MG63 (cell line): ENCODE measurements around the gene ATP6V0E1. TPM values are rescaled to one million over a fixed set of nuclear protein-coding genes. Genes with fewer than 3 reads are reported as not detected.
"Not testable (repeated sequence)": the region's sequence is repeated elsewhere in the genome, so short reads cannot be mapped to it uniquely, and the experiment has no call there.

Experiments
- DNase-seq: peaks from one replicate; pipeline ENCODE4 v3.0.0-alpha.2; 2020
- H3K27me3 ChIP-seq: fragments of 250-450 bp; sonication (Bioruptor Pico); 2 replicates; pipeline ENCODE4 v1.5.1; 2020; ENCODE audit warnings: mild to moderate bottlenecking, moderate library complexity
- H3K36me3 ChIP-seq: fragments of 250-450 bp; sonication (Bioruptor Pico); 2 replicates; pipeline ENCODE4 v1.5.1; 2020; ENCODE audit warnings: mild to moderate bottlenecking, moderate library complexity
- H3K4me3 ChIP-seq: fragments of 250-450 bp; sonication (Bioruptor Pico); 2 replicates; pipeline ENCODE4 v1.5.1; 2020; ENCODE audit warnings: mild to moderate bottlenecking, moderate library complexity
- H3K9me3 ChIP-seq: fragments of 250-450 bp; sonication (Bioruptor Pico); 2 replicates; pipeline ENCODE4 v1.5.1; 2020; ENCODE audit warnings: mild to moderate bottlenecking, moderate library complexity
- total RNA-seq: library from RNA; depleted of rRNA; stranded (reverse); fragments of >200 nt; shearing (Covaris generic); gene quantifications from 2 replicates; pipeline ENCODE4 v1.2.3, GENCODE V29; 2014; ENCODE audit warnings: low replicate concordance

The ATP6V0E1 gene
- total RNA-seq, 1 experiment from 2014 or later, result 296 TPM

DNA sequence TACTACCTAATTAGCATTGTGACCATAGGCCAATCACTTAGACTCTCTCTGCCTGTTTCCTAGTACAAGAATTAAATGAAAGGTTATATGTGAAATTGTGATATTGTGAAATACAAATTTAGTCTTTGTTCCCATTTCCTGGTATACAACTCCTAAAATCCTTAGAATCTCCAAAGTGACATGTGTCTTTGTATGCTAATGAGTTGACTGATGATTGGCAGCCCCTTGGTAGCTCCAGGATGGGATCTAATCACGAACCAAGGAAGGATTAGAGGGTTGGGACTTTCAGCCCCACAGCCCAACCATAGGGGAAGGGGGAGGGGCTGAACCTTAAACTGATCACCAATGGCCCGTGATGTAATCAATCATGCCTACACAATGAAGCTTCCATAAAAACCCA, 31.6 kb downstream of the ATP6V0E1 start:
- H3K9me3 ChIP-seq, result no peaks in the 10 kb centered on the region
- no peak for DNase-seq
- H3K36me3 ChIP-seq, result peaks cover 8% of the 10 kb centered on the region
- no peaks in the 10 kb centered on the region for H3K27me3 ChIP-seq
- no peak overlapping the region for H3K4me3 ChIP-seq

DNA sequence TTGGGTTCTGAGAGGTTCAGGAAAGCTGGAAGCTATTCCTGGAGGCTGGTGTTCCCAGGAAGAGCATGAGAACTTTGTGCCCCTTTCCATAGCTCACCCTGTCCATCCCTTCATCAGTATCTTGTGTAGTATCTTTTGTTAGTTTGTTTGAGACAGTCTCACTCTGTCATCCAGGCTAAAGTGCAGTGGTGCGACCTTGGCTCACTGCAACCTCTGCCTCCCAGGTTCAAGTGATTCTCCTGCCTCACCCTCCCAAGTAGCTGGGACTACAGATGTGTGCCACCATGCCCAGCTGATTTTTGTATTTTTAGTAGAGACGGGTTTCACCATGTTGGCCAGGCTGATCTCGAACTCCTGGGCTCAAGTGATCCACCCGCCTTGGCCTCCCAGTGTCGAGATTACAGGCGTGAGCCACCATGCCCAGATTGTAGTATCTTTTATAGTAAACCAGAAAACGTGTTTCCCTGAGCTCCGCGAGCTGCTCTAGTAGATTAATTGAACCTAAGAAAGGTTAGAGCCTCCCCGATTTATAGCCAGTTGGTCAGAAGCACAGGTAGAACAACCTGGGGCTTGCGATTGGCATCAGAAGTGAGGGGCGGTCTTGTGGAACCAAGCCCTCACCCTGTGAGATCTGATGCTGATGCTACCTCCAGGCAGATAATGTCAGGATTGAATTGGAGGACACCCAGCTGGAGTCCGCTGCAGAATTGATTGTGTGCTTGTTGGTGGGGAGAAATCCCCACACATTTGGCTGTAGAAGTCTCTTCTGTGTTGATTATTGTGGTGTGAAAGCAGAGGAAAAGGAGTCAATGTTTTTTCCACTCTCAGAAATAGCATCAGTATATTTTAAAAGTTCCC, 32.3 kb downstream of the ATP6V0E1 start:
- H3K27me3 ChIP-seq, result no peaks in the 10 kb centered on the region
- H3K4me3 ChIP-seq, result no peak overlapping the region
- peaks cover 14% of the 10 kb centered on the region for H3K36me3 ChIP-seq
- no peaks in the 10 kb centered on the region for H3K9me3 ChIP-seq
- DNase-seq, result no peak

GRCh38 chr5:173016598-173017046, 33.1 kb downstream of the ATP6V0E1 start:
- H3K4me3 ChIP-seq, result no peak overlapping the region
- no peaks in the 10 kb centered on the region for H3K9me3 ChIP-seq
- DNase-seq, result no peak
- H3K27me3 ChIP-seq, result no peaks in the 10 kb centered on the region
- peaks cover 22% of the 10 kb centered on the region for H3K36me3 ChIP-seq

DNA sequence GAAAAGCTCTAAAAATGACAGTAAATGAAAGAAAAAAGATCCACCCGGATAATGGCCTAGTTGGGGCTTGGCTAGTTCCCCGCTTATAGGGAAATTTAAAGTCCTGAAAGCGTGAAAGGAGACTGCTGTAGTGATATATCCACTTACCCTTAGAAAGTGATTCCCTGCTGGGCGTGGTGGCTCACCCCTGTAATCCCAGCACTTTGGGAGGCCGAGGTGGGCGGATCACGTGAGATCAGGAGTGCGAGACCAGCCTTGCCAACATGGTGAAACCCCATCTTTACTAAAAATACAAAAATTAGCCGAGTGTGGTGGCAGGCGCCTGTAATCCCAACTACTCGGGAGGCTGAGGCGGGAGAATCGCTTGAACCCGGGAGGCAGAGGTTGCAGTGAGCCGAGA, 33.5 kb downstream of the ATP6V0E1 start:
- not testable (repeated sequence) for H3K9me3 ChIP-seq, DNase-seq, H3K27me3 ChIP-seq, H3K4me3 ChIP-seq
- peaks cover 24% of the 10 kb centered on the region for H3K36me3 ChIP-seq

GRCh38 chr5:173018358-173018757, 34.8 kb downstream of the ATP6V0E1 start:
- no peak for DNase-seq
- Histone ChIP-seq H3K27me3 (no peaks in the 10 kb centered on the region), H3K36me3 (peaks cover 36% of the 10 kb centered on the region), H3K9me3 (no peaks in the 10 kb centered on the region), H3K4me3 (no peak overlapping the region)

DNA sequence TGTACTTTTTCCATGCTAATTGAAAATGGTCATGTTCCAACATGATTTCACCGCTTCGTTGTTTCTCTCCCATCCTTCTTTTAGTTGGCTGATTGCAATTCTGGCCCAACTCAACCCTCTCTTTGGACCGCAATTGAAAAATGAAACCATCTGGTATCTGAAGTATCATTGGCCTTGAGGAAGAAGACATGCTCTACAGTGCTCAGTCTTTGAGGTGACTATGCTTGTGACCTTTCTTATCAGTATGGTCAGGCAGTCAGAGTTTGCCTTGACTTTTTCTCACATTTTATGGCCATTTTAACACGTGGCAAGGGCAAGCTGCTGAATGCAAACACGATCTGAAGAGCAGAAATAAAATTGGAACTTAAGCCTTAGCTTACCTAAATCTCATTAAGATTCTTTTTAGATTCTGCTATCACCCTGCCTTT, 36.6 kb downstream of the ATP6V0E1 start:
- Histone ChIP-seq H3K9me3 (no peaks in the 10 kb centered on the region), H3K27me3 (no peaks in the 10 kb centered on the region), H3K4me3 (no peak overlapping the region), H3K36me3 (peaks cover 38% of the 10 kb centered on the region)
- DNase-seq, result no peak

DNA sequence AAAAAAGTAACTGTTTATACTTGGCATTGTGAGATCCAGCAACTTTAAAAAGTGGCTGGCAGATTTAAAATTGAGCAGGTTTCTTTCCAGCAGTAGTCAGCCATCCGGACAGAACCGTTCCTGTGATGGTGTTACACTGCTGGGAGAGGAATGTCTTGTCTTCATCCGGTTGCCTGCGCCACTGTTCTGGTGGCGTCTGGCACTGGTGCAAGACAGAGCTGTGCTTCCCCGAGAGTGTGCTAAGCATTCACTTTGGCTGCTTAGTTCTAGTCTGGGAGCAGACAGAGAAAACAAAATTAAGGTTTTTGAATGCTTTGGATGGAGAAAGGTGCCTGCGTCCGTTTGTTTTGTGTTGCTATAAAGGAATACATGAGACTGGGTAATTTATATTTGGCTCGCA, 37.1 kb downstream of the ATP6V0E1 start:
- Histone ChIP-seq H3K36me3 (peaks cover 38% of the 10 kb centered on the region), H3K9me3 (no peaks in the 10 kb centered on the region), H3K4me3 (no peak overlapping the region), H3K27me3 (no peaks in the 10 kb centered on the region)
- no peak for DNase-seq

GRCh38 chr5:173025651-173026050, 42.1 kb downstream of the ATP6V0E1 start:
- H3K9me3 ChIP-seq, result no peaks in the 10 kb centered on the region
- no peak overlapping the region for H3K4me3 ChIP-seq
- H3K27me3 ChIP-seq, result no peaks in the 10 kb centered on the region
- peaks cover 40% of the 10 kb centered on the region for H3K36me3 ChIP-seq
- no peak for DNase-seq

DNA sequence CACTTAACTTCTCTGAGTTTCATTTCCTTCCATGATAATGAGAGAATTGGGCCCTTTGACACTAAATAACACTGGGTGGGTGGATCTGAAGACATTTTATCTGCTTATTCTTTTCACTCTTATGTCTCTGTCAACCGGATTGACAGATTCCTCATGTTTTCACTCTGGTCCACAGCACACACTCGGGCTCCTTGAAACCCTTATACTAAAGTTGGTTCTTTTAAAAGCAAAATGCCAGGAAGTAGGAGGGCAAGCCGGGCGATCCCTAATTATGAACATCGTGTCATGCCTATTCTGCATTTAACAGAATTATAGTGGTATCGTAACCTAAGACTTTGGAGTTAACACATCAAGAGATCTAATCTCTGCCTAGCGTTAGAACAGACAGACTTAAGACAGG, 44.3 kb downstream of the ATP6V0E1 start:
- H3K4me3 ChIP-seq, result no peak overlapping the region
- no peak for DNase-seq
- H3K27me3 ChIP-seq, result no peaks in the 10 kb centered on the region
- peaks cover 21% of the 10 kb centered on the region for H3K36me3 ChIP-seq
- no peaks in the 10 kb centered on the region for H3K9me3 ChIP-seq

DNA sequence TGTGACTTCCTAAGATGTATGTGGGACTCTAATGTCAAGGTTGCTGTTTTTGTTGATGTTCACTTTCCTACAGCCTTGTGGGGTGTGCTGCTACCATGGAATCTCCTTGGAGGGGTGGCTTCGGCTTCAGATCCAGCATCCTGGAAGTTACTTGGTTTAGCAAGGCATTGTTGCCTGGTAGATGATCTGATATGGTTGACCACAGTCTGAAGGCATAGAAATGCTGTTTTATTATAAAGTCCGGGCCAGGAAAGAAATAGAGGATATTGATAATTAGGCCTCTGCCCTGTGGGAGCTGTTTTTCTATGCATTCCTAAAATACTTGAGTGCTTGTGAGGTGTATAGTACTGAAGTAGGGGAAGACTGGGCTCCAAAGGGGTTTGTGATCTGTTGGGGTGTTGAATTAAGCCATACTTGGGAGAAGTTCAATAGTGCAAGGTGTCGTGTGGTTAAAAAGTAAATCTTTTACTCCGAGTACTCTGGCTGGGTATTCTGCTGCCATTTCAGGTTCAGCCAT, 45.3 kb downstream of the ATP6V0E1 start:
- Histone ChIP-seq H3K4me3 (no peak overlapping the region), H3K9me3 (no peaks in the 10 kb centered on the region), H3K36me3 (peaks cover 14% of the 10 kb centered on the region), H3K27me3 (no peaks in the 10 kb centered on the region)
- no peak for DNase-seq

DNA sequence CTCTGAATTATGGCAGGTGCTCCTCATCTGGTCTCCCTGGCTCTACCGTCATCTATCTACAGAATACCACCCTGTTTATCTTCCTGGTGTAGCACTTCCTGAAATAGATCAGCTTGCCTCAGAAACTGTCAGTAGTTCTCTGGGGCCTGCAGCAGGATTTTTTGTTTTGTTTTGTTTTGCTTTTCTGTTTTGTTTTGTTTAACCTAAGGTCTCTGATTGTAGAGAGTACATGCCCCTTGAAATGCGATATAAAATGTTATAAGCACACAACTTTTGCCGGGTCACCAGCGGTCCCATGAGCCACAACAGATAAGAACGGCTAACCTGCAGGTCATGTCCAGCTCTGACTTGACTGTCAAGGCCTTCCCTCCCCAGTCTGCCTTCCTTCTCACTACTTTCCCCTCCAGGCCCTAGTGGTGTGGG, 45.9 kb downstream of the ATP6V0E1 start:
- no peak overlapping the region for H3K4me3 ChIP-seq
- peaks cover 14% of the 10 kb centered on the region for H3K36me3 ChIP-seq
- no peaks in the 10 kb centered on the region for H3K27me3 ChIP-seq
- no peak for DNase-seq
- no peaks in the 10 kb centered on the region for H3K9me3 ChIP-seq

- H3K9me3 ChIP-seq, result not testable (repeated sequence)
Observed at GRCh38 chr5:173032096-173032495, 48.5 kb downstream of the ATP6V0E1 start.

GRCh38 chr5:173032730-173033129, 49.2 kb downstream of the ATP6V0E1 start:
- peaks cover 43% of the 10 kb centered on the region for H3K36me3 ChIP-seq
- H3K27me3 ChIP-seq, result no peaks in the 10 kb centered on the region
- H3K9me3 ChIP-seq, result no peaks in the 10 kb centered on the region
- no peak for DNase-seq
- H3K4me3 ChIP-seq, result no peak overlapping the region

More at GRCh38 chr5:173032096-173032495, 48.5 kb downstream of the ATP6V0E1 start:
- not testable (repeated sequence) for H3K4me3 ChIP-seq, H3K27me3 ChIP-seq, DNase-seq
- peaks cover 37% of the 10 kb centered on the region for H3K36me3 ChIP-seq

DNA sequence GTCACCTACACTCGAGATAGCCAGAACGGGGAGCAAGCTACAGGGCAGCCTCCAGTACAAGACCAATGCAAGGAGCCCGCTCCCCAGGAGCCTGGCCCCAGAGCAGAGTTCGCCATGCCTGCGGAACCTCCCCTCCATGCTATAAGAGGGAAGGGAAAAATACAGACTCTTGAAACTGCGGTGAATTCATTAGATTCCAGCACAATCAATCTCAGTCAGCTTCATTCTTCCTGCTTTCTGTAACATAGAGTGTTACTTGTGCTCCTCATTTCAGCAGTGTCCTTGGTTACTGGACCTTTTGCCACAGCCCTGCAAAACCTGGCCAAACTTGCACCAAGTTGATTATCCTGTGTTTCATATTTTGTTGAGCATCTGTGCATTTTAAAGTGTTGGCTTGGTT, 50.4 kb downstream of the ATP6V0E1 start:
- Histone ChIP-seq H3K36me3 (peaks cover 36% of the 10 kb centered on the region), H3K4me3 (no peak overlapping the region)
- no peak for DNase-seq

GRCh38 chr5:173035904-173036707, 52.5 kb downstream of the ATP6V0E1 start:
- H3K36me3 ChIP-seq, result peaks cover 44% of the 10 kb centered on the region
- no peak overlapping the region for H3K4me3 ChIP-seq
- peaks cover 19% of the 10 kb centered on the region for H3K9me3 ChIP-seq
- no peaks in the 10 kb centered on the region for H3K27me3 ChIP-seq
- DNase-seq, result no peak

More for the DNA sequence above, 50.4 kb downstream of the ATP6V0E1 start:
- no peaks in the 10 kb centered on the region for H3K9me3 ChIP-seq
- no peaks in the 10 kb centered on the region for H3K27me3 ChIP-seq

- H3K9me3 ChIP-seq, result peaks cover 20% of the 10 kb centered on the region
- H3K36me3 ChIP-seq, result peaks cover 45% of the 10 kb centered on the region
- no peak for DNase-seq
- H3K27me3 ChIP-seq, result no peaks in the 10 kb centered on the region
- no peak overlapping the region for H3K4me3 ChIP-seq
Observed at GRCh38 chr5:173039188-173039587, 55.6 kb downstream of the ATP6V0E1 start.

GRCh38 chr5:173039964-173040363, 56.4 kb downstream of the ATP6V0E1 start:
- H3K9me3 ChIP-seq, result peaks cover 20% of the 10 kb centered on the region
- DNase-seq, result no peak
- H3K27me3 ChIP-seq, result no peaks in the 10 kb centered on the region
- no peak overlapping the region for H3K4me3 ChIP-seq
- peaks cover 41% of the 10 kb centered on the region for H3K36me3 ChIP-seq
